Gastrocnemius medialis (tissue), 4 donors: Measurements from ENCODE around the gene CARM1.

Source experiments
- POLR2A ChIP-seq, 2 donors: fragments of 450-650 bp; IDR thresholded peaks; one replicate each; pipeline ENCODE4 v1.6.1; 2017; ENCODE audit warnings: antibody characterized with exemption in 2 of 2, mild to moderate bottlenecking in 2 of 2, moderate library complexity in 2 of 2
- TF ChIP-seq, protein P1 (sequence below), 5 experiments: fragments of 450-650 bp in 3 of 5; fragments of 200-600 bp in 2 of 5; sonication (generic) in 2 of 5; IDR thresholded peaks in 4 of 5; conservative IDR thresholded peaks in 1 of 5; 1 replicate in 4 of 5; 2 replicates in 1 of 5; pipeline ENCODE4 v1.5.1; 2016 to 2019; ENCODE audit warnings: antibody characterized with exemption in 5 of 5, mild to moderate bottlenecking in 3 of 5, moderate library complexity in 3 of 5

DNA sequence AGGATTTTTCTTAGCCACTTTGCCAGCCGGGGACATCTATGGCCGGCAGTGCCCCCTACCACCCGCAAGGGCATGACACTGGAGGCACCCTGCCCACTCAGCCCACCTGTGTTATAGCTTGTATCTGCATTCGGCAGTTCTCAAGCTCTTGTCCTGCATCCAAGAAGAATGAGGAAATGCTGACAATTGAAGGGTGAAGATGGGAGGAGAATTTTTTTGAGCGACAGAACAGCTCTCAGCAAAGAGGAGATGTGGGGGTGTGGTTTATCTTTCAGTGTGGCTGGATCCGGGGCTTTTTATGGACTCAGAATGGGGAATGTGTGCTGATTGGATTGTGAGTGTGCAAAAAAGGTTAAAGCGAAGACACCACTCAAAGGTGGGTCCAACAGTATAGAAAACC is 28.6 kb upstream of the CARM1 start:
- TF ChIP-seq, protein P1, sequence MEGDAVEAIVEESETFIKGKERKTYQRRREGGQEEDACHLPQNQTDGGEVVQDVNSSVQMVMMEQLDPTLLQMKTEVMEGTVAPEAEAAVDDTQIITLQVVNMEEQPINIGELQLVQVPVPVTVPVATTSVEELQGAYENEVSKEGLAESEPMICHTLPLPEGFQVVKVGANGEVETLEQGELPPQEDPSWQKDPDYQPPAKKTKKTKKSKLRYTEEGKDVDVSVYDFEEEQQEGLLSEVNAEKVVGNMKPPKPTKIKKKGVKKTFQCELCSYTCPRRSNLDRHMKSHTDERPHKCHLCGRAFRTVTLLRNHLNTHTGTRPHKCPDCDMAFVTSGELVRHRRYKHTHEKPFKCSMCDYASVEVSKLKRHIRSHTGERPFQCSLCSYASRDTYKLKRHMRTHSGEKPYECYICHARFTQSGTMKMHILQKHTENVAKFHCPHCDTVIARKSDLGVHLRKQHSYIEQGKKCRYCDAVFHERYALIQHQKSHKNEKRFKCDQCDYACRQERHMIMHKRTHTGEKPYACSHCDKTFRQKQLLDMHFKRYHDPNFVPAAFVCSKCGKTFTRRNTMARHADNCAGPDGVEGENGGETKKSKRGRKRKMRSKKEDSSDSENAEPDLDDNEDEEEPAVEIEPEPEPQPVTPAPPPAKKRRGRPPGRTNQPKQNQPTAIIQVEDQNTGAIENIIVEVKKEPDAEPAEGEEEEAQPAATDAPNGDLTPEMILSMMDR (IDR thresholded peaks at IDR 0.05 in 4 of 5, conservative IDR thresholded peaks at IDR 0.05 in 1 of 5), result no peak
- TF ChIP-seq POLR2A (IDR thresholded peaks at IDR 0.05), result no peak
